HL-60 (cell line): ENCODE results near the gene PCGF2.

Experiments used
- DNase-seq, 2 experiments: peaks; one replicate each; pipeline ENCODE4 v3.0.0-alpha.2; 2010 to 2020; ENCODE audit warnings: low read depth in 1 of 2, low spot score in 1 of 2
- H3K27ac ChIP-seq: fragments of 250-450 bp; sonication (Bioruptor Pico); replicated peaks from 2 replicates; pipeline ENCODE4 v1.5.1; 2020; ENCODE audit warnings: mild to moderate bottlenecking, moderate library complexity
- H3K27me3 ChIP-seq: fragments of 250-450 bp; sonication (Bioruptor Pico); 2 replicates; pipeline ENCODE4 v1.5.1; 2021; ENCODE audit warnings: mild to moderate bottlenecking, moderate library complexity; ENCODE audit not compliant: insufficient read depth, poor library complexity, severe bottlenecking
- H3K4me3 ChIP-seq: replicated peaks from 2 replicates; pipeline ENCODE4 v1.5.1; 2011; ENCODE audit warnings: mild to moderate bottlenecking, control low read depth, low read length; ENCODE audit not compliant: insufficient read depth
- CTCF ChIP-seq: IDR thresholded peaks from one replicate; pipeline ENCODE4 v1.5.1; 2011; ENCODE audit warnings: low read length, control low read depth, inconsistent platforms; ENCODE audit not compliant: insufficient read depth
- GABPA ChIP-seq: IDR thresholded peaks from 2 replicates; pipeline ENCODE4 v1.6.1; 2012; ENCODE audit warnings: low read depth
- POLR2AphosphoS5 ChIP-seq: IDR thresholded peaks from 2 replicates; pipeline ENCODE4 v1.6.1; 2012; ENCODE audit warnings: low read depth
- REST ChIP-seq: IDR thresholded peaks from 2 replicates; pipeline ENCODE4 v1.6.1; 2012; ENCODE audit warnings: low read depth; ENCODE audit not compliant: insufficient replicate concordance
- SPI1 ChIP-seq: IDR thresholded peaks from 2 replicates; pipeline ENCODE4 v1.6.1; 2012; ENCODE audit warnings: low read depth, mild to moderate bottlenecking, borderline replicate concordance
- long read RNA-seq: library from polyadenylated mRNA; unstranded; transcript quantifications from one replicate; pipeline ENCODE4 v2.0.0, GENCODE V29; 2020

PCGF2 gene
- long read RNA-seq, partial matches to known transcripts = 0 of 1 reads
- long read RNA-seq, other reads (novel, unspliced or antisense) = 1 of 1 reads

- DNase-seq = peak in 1 of 2 experiments; percentile 45
- Histone ChIP-seq H3K27me3 (peaks cover 45% of the 10 kb centered on the region), H3K4me3 (peak within 1 kb of the TSS; percentile 52), H3K27ac (no peak within 1 kb of the TSS)
- TF ChIP-seq GABPA (no peak), CTCF (no peak), REST (no peak), SPI1 (no peak), POLR2AphosphoS5 (no peak)
These were observed at the start of gene PCGF2 for GRCh38 chr17:38748149-38748891. Gene PCGF2 (minus strand): TSS chr17:38748336. CDS start chr17:38740402, 7,934 bp downstream.

- Histone ChIP-seq H3K4me3 (peak overlapping the region; percentile 95), H3K27ac (no peak overlapping the region; the same call in 1 of the 2 replicates), H3K27me3 (no peaks in the 10 kb centered on the region)
- DNase-seq = no peak
- no peak for TF ChIP-seq POLR2AphosphoS5
- no peak for TF ChIP-seq REST
- TF ChIP-seq CTCF = no peak
These were observed 49.7 kb upstream of the PCGF2 start for GRCh38 chr17:38797828-38798227.

GRCh38 chr17:38797158-38797490, 49.0 kb upstream of the PCGF2 start:
- no peak overlapping the region for H3K27ac ChIP-seq
- DNase-seq = no peak
- H3K4me3 ChIP-seq = no peak overlapping the region
- no peaks in the 10 kb centered on the region for H3K27me3 ChIP-seq
- no peak for TF ChIP-seq POLR2AphosphoS5
- no peak for TF ChIP-seq GABPA
- no peak for TF ChIP-seq REST
- TF ChIP-seq CTCF = no peak
- TF ChIP-seq SPI1 = no peak
